ENCODE measurements around the gene NODAL.

The NODAL gene

GRCh38 chr10:70455213-70455630, 13.7 kb upstream of the NODAL start:
- H3K4me3 ChIP-seq (ENCODE audit: low read depth, low read length): no peak overlapping the region
- no peak for TF ChIP-seq CTCF (conservative IDR thresholded peaks at IDR 0.05; ENCODE audit: low read depth, low read length)
- DNase-seq (ENCODE audit: low read depth): no peak

- no peak for TF ChIP-seq CTCF (conservative IDR thresholded peaks at IDR 0.05; ENCODE audit: low read depth, low read length)
- DNase-seq (ENCODE audit: low read depth): no peak
Observed at GRCh38 chr10:70448236-70448635, 6.8 kb upstream of the NODAL start.

GRCh38 chr10:70445718-70446657, 4.5 kb upstream of the NODAL start:
- TF ChIP-seq CTCF (conservative IDR thresholded peaks at IDR 0.05; ENCODE audit: low read depth, low read length): no peak
- no peak overlapping the region for H3K4me3 ChIP-seq (ENCODE audit: low read depth, low read length)
- DNase-seq (ENCODE audit: low read depth): peak; percentile 86

More at GRCh38 chr10:70448236-70448635, 6.8 kb upstream of the NODAL start:
- no peak overlapping the region for H3K4me3 ChIP-seq (ENCODE audit: low read depth, low read length)

GRCh38 chr10:70444744-70445143, 3.3 kb upstream of the NODAL start:
- DNase-seq (ENCODE audit: low read depth): no peak
- H3K4me3 ChIP-seq (ENCODE audit: low read depth, low read length): no peak overlapping the region
- TF ChIP-seq CTCF (conservative IDR thresholded peaks at IDR 0.05; ENCODE audit: low read depth, low read length): no peak

- no peak for DNase-seq (ENCODE audit: low read depth)
- no peak overlapping the region for H3K4me3 ChIP-seq (ENCODE audit: low read depth, low read length)
- no peak for TF ChIP-seq CTCF (conservative IDR thresholded peaks at IDR 0.05; ENCODE audit: low read depth, low read length)
Observed at GRCh38 chr10:70442332-70442988, 979 bp upstream of the NODAL start.

- TF ChIP-seq CTCF (conservative IDR thresholded peaks at IDR 0.05; ENCODE audit: low read depth, low read length): no peak
- no peak for DNase-seq (ENCODE audit: low read depth)
- H3K4me3 ChIP-seq (ENCODE audit: low read depth, low read length): no peak overlapping the region
Observed at GRCh38 chr10:70441895-70442309, 421 bp upstream of the NODAL start.

Data from choroid plexus epithelial cell (primary cell).